ENCODE data around the gene ZNF655. TPM values are rescaled to one million over a fixed set of nuclear protein-coding genes. Genes with fewer than 3 reads are reported as not detected.

ZNF655 gene
- total and polyA plus RNA-seq, 2 donors (not counting 3 experiments of a cell fraction or from before 2014, with no cell fraction given) = 16.9 to 20.4 TPM

- Histone ChIP-seq H3K9ac (replicated peaks; ENCODE audit: extremely low read depth, insufficient read depth, low read length) (no peak overlapping the region), H3K9me3 (replicated peaks; ENCODE audit: control insufficient read depth, insufficient read depth, low read length) (no peaks in the 10 kb centered on the region), H4K20me1 (replicated peaks; ENCODE audit: control insufficient read depth, extremely low read depth, insufficient read depth, low read length) (no peaks in the 10 kb centered on the region), H2AFZ (ENCODE audit: low read depth, low read length) (no peak overlapping the region), H3K4me1 (ENCODE audit: control insufficient read depth, extremely low read depth, insufficient read depth, low read length) (peaks cover 9% of the 10 kb centered on the region), H3K4me2 (ENCODE audit: insufficient read depth, low read length) (no peak overlapping the region), H3K27ac (ENCODE audit: insufficient read depth, low read depth, low read length) (no peak overlapping the region), H3K9me1 (replicated peaks; ENCODE audit: control insufficient read depth, extremely low read depth, insufficient read depth, low read length) (no peaks in the 10 kb centered on the region), H3K27me3 (ENCODE audit: control insufficient read depth in 2 of 2, insufficient read depth in 2 of 2, low read length in 2 of 2) (no peaks in the 10 kb centered on the region), H3K4me3 (replicated peaks in 1 of 3; ENCODE audit: insufficient read depth in 1 of 3, low read depth in 1 of 3, low read length in 3 of 3) (no peak overlapping the region), H3K36me3 (ENCODE audit: control insufficient read depth in 2 of 2, extremely low read depth in 1 of 2, insufficient read depth in 2 of 2, low read length in 2 of 2) (peaks cover 18 to 56% of the 10 kb centered on the region in 2 experiments), H3K79me2 (ENCODE audit: control insufficient read depth, insufficient read depth, low read length) (peaks cover 10% of the 10 kb centered on the region)
- CTCF ChIA-PET = no interaction called here
- TF ChIP-seq POLR2AphosphoS5 (IDR thresholded peaks at IDR 0.05; ENCODE audit: insufficient read depth, low read depth, low read length) = no peak
- intact Hi-C loops (cut with micrococcal nuclease) = no loop called here
- POLR2A ChIA-PET = no interaction called here
- FAIRE-seq (no peak), DNase-seq (ENCODE audit: low read depth, low spot score) (no peak)
- dilution Hi-C loops (cut with MboI; ENCODE audit: extremely low pct_ligation_motif_present, low sequenced_read_pairs) = no loop called here
- BruUV-seq (replicated peaks) = no TSS peak
Measured at GRCh38 chr7:99621271-99621670, 62.8 kb downstream of the ZNF655 start.

GRCh38 chr7:99622596-99622995, 64.2 kb downstream of the ZNF655 start:
- Histone ChIP-seq H3K9ac (replicated peaks; ENCODE audit: extremely low read depth, insufficient read depth, low read length) (no peak overlapping the region), H3K9me3 (replicated peaks; ENCODE audit: control insufficient read depth, insufficient read depth, low read length) (no peaks in the 10 kb centered on the region), H3K4me2 (ENCODE audit: insufficient read depth, low read length) (no peak overlapping the region), H3K36me3 (ENCODE audit: control insufficient read depth in 2 of 2, extremely low read depth in 1 of 2, insufficient read depth in 2 of 2, low read length in 2 of 2) (peaks cover 23 to 59% of the 10 kb centered on the region in 2 experiments), H3K4me3 (replicated peaks in 1 of 3; ENCODE audit: insufficient read depth in 1 of 3, low read depth in 1 of 3, low read length in 3 of 3) (no peak overlapping the region), H3K79me2 (ENCODE audit: control insufficient read depth, insufficient read depth, low read length) (peaks cover 5% of the 10 kb centered on the region), H3K27ac (ENCODE audit: insufficient read depth, low read depth, low read length) (no peak overlapping the region), H2AFZ (ENCODE audit: low read depth, low read length) (no peak overlapping the region), H4K20me1 (replicated peaks; ENCODE audit: control insufficient read depth, extremely low read depth, insufficient read depth, low read length) (no peaks in the 10 kb centered on the region), H3K27me3 (ENCODE audit: control insufficient read depth in 2 of 2, insufficient read depth in 2 of 2, low read length in 2 of 2) (no peaks in the 10 kb centered on the region), H3K9me1 (replicated peaks; ENCODE audit: control insufficient read depth, extremely low read depth, insufficient read depth, low read length) (no peaks in the 10 kb centered on the region), H3K4me1 (ENCODE audit: control insufficient read depth, extremely low read depth, insufficient read depth, low read length) (peaks cover 5% of the 10 kb centered on the region)
- BruUV-seq (replicated peaks) = no TSS peak
- DNase-seq (ENCODE audit: low read depth, low spot score) (no peak), FAIRE-seq (no peak)
- dilution Hi-C loops (cut with MboI; ENCODE audit: extremely low pct_ligation_motif_present, low sequenced_read_pairs) (no loop called here), intact Hi-C loops (cut with micrococcal nuclease) (no loop called here)
- ChIA-PET POLR2A (no interaction called here), CTCF (no interaction called here)
- TF ChIP-seq FOS (IDR thresholded peaks at IDR 0.05; ENCODE audit: borderline replicate concordance, insufficient read depth, low read length) = no peak
- no peak for TF ChIP-seq POLR2A (IDR thresholded peaks at IDR 0.05; ENCODE audit: low read depth, low read length)
- no peak for TF ChIP-seq MAX (IDR thresholded peaks at IDR 0.05; ENCODE audit: insufficient read depth, insufficient read length)
- TF ChIP-seq JUN (IDR thresholded peaks at IDR 0.05; ENCODE audit: borderline replicate concordance, insufficient read depth, insufficient read length, low read depth) = no peak
- TF ChIP-seq MYC (IDR thresholded peaks at IDR 0.05; ENCODE audit: low read depth, low read length) = no peak
- TF ChIP-seq GATA2 (IDR thresholded peaks at IDR 0.05; ENCODE audit: insufficient read depth, insufficient read length, low read depth, low read length) = no peak
- no peak for TF ChIP-seq EZH2 (IDR thresholded peaks at IDR 0.05; ENCODE audit: borderline replicate concordance, low read depth, low read length, severe bottlenecking)
- no peak for TF ChIP-seq CTCF (IDR thresholded peaks at IDR 0.05; ENCODE audit: extremely low read depth in 1 of 2, insufficient read depth in 1 of 2, low read depth in 1 of 2, low read length in 2 of 2)
- no peak for TF ChIP-seq POLR2AphosphoS5 (IDR thresholded peaks at IDR 0.05; ENCODE audit: insufficient read depth, low read depth, low read length)

Data from endothelial cell of umbilical vein (primary cell).